HG03108 (cell line): ENCODE measurements around the gene HIPK2.

Experiments used
- ATAC-seq: cut with Tn5 transposase; IDR thresholded peaks from one replicate; pipeline ENCODE4 v1.9.1; 2021; ENCODE audit warnings: moderate library complexity; ENCODE audit not compliant: unreplicated experiment

HIPK2 gene

GRCh38 chr7:139753081-139753692, 24.6 kb downstream of the HIPK2 start:
- ATAC-seq, result no peak

DNA sequence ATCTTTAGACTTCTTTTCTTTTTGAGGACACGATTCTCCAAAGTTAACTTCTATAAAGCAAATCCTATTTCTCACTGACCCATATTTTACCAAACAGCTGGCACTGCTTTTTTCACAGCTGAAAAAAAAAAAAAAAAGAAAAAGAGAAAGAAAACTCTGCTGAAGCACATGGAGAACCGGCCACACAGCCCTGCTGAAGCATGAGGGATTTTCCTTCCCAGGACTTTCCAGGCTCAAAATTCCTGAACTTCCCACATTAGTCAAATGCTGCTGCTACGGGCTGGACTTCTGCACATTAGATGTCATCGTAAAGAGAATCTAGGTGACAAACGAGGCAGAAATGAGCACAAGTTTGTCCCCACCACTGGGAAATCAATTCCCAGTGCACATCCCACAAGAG, 25.2 kb downstream of the HIPK2 start:
- no peak for ATAC-seq

DNA sequence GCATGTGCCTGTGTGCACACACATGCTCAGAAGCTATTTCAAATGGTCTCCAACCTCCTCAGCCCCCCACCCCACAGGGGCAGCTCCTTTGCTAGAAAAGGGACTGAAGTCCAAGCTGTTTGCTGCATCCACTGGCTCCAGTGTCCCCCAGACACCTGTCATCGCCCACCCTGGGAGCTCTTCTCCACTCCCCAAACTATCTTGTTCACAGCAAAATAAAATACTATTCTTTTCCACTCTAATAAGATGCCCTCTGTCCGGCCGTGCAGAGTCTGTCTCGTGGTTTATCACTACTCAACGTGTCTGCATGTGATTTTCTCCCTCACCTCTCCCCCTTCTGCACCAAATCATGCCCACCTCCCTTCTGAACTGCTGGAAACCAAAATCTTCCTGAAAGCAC, 25.6 kb downstream of the HIPK2 start:
- no peak for ATAC-seq

GRCh38 chr7:139750459-139751095, 27.2 kb downstream of the HIPK2 start:
- no peak for ATAC-seq

- no peak for ATAC-seq
Measured at GRCh38 chr7:139749545-139749944, 28.3 kb downstream of the HIPK2 start.

DNA sequence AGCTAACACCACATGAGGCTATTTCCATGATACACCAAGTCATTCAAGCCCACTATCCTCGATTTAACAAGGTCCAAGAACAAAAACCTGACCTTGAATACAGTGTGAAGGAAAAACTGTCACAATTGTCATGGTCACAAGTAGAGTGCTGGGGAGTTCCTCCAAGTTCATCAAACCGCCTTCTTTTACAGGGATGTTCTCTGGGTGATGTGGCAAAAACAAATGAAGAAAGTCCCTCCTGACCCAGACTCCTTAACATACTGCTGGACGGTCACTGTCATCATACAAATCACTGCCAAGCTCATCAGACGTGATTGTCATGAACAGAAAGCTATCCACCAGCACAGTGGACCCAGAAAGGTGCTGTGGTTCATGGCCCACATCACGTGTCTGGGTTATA, 28.9 kb downstream of the HIPK2 start:
- ATAC-seq, result no peak

DNA sequence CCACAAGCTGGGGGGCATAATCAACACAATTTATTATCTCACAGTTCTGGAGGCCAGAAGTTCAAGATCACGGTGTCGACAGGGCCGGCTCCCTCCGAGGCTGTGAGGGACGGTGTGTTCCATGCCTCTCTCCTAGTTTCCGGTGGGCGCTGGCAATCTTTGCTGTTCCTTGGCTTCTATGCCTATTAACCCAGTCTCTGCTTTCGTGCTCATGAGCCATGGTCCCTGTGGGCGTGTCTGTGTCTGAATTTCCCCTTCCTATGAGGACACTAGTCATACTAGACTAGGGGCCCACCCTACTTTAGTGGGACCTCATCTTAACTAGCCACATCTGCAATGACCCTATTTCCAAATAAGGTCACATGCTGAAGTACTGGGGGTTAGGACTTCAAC, 29.4 kb downstream of the HIPK2 start:
- no peak for ATAC-seq

DNA sequence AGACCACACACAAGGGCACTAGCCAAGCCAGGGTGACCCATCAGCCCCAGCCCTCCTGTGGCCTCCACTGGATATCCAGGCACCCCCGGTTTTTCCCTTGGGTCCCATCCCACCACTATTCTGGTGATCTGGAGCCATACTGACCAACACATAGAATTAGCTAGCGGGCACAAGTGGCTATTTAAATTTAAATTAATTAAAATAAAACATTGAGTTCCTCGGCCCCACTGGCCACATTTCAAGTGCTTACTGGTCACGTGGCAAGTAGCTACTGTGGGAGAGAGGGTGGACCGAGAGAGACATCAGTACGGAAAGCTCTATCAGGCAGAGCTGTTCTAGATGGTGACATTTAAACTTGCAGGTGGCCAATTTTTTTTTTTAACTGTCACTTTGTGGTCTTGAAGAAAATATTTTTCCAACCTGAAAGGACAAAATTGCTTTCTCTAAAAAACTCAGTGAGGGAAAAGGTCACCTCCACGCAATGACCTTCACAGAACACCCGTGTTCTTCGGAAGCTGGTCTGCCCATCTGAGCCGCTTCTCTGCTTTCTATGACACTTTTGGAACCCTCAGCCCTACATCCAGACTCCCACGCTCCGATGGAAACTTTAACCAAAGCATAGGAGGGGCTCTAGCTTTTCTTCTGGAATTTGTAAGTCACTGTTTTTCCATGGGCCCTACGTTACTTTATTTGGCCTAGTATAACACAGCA, 30.0 kb downstream of the HIPK2 start:
- ATAC-seq, result no peak

DNA sequence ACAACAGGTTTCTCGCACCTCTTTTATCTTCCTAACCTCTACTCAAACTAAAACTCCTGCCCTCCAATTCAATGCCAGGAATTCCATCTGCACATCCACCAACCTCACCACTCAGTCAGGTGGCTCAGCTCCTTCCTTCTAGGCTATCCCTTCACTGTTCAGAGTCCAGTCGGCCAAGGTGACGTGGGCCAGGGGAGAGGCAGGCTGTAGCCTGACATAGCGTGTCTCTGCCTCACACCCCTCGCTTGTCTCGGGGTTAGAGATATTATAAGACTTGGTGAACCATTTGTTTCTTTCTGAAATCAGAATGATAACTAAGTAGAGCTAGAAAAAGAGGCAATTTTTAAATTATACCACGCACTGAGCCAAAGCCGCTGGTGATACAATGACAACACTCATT, 31.1 kb downstream of the HIPK2 start:
- no peak for ATAC-seq

GRCh38 chr7:139745678-139746143, 32.1 kb downstream of the HIPK2 start:
- ATAC-seq, result no peak

DNA sequence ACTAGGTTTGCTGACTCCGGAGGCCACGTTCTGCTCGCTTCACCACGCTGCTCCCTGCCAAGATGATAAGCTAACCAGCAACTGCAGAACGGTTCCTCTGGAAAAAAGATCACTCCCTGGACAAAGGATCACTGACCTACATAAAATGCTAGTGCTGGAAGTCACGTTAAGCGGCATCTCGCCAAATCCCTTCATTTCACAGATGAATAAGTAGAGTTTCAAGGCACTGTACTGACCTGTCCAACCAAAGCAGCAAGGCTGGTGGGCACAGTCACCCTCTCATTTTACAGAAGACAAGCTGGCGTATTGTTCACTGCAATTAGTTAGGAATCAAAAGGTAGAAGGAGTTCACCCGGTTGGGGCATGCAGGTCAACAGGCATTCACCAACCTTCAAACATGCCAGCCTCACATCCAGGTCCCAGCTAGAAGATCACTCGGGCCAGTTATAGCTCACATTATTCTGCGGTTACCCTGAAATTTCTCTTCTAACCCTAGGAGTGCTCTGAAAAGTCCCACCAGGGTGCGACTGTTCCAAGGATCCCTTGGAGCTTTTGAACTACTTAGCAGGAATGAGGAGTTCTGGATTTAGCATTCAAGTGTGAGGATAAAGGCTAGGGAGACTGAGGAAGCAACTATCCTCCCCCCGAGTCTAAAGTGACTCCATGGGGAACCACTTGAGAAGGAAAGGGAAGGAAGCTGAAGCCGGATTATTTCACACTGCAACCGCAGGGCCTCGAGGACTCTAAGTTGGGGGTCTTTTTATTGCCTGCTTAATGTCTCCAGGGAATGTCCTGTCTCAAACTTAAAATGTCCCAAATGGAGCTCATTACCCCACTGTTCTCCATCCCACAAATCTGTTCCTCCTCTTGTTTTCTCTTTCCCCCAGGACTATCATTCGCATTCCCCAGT, 32.8 kb downstream of the HIPK2 start:
- no peak for ATAC-seq

- ATAC-seq, result no peak
Measured at GRCh38 chr7:139743967-139744767, 33.6 kb downstream of the HIPK2 start.

GRCh38 chr7:139743267-139743966, 34.4 kb downstream of the HIPK2 start:
- ATAC-seq, result no peak

DNA sequence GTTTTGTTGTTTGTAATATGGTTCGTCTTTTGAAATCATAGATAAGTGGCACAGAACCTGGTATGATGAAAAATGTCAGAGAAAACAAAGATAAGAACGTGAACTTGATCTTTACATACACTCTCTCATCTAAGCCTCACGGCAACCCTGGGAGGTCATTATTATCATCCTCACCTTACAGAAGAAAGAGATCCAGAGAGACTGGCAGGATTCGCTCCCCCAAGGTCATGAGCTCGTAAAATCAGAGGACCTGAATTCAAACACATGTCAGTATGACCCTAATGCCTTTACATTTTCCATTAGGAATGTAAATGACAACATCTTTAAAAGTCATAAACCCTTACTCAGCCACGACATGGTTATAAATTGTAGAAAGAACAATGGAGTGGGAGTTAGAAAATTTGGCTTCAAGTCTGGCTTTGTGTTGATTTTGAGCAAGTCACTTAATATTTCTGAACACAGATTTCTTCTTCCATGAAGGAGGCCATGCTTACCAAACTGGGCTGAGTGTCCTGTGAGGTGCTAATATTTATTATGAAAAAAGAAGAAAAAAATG, 35.9 kb downstream of the HIPK2 start:
- no peak for ATAC-seq

GRCh38 chr7:139741239-139741638, 36.6 kb downstream of the HIPK2 start:
- ATAC-seq, result no peak

DNA sequence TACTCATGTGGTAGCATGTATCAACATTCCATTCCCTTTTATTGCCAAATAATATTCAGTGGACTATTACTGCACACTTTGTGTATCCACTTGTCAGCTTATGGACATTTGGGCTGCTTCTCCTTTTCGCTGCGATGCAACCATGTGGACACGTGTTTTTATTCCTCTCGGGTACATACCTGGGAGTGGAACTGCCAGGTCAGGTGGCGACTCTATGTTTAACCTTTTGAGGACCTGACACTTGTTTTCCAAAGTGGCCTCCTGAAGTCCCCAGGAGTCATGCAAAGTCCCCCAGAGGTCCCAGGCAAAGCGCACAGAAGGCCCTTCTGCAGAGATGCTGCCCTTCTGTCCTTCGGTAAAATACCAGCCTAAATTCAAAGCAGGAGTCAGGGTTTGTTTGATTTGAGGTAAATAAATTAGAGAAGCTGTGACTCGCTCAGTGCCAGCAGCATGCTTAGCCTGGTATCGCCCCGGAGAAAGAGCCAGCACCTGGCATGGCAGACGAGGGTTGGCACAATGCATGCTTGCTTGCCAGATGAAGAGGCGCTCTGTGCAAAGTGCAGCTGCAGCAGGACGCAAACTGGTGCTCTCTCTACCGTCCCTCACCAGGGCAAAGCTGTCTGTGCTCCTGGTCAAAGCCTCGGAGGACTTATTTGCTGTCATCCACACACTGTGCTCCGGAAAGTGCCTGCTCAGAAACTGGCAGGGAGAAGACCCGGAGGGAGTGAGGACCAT, 37.8 kb downstream of the HIPK2 start:
- ATAC-seq, result no peak

DNA sequence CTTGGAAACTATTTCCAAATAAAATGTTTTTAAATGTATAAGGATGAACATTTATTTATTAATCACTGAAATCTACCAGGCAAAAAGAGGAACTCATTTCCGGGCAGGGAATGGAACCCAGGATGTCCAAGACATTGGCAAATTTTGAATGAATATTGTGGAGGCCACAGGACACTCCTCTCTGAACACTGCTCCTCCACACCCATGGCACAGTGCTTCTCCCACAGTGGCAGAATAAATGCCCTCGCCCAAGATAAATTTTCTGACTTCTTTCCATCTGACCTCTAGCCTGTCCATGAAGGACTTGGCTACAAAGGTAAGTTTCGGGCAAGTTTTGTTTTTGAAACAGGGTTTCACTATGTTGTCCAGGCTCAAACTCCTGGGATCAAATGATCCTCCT, 39.0 kb downstream of the HIPK2 start:
- no peak for ATAC-seq

DNA sequence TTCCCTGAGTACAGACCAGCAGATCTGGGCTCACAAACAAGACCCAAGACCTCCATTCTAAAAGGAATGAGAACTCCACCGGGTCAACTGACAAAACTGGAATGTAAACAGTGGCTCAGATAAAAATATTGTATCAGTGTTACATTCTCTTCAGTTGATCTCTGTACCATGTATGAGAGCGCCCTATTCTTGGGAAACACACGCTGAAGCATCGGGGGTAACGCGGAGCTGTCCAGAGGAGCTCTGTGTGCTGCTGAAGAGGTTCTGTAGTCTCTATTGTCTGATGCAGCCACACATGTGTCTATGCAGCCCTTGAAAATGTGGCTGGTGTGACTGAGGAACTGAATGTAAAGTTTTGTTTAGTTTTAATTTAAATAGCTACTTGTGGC, 39.7 kb downstream of the HIPK2 start:
- no peak for ATAC-seq
